Measurements from ENCODE around the gene ZMYM5.
"Not testable (repeated sequence)": the region's sequence is repeated elsewhere in the genome, so short reads cannot be mapped to it uniquely, and the experiment has no call there.

Gene ZMYM5

GRCh38 chr13:19863323-19864023, at the start of gene ZMYM5:
Gene ZMYM5 (minus strand): TSS chr13:19863649. CDS start chr13:19852180, 11,469 bp downstream.
- peak; percentile 99 for DNase-seq (ENCODE audit: low read depth, low spot score)

- DNase-seq (ENCODE audit: low read depth, low spot score): no peak
These were observed 47.1 kb upstream of the ZMYM5 start for GRCh38 chr13:19910336-19911072.

DNA sequence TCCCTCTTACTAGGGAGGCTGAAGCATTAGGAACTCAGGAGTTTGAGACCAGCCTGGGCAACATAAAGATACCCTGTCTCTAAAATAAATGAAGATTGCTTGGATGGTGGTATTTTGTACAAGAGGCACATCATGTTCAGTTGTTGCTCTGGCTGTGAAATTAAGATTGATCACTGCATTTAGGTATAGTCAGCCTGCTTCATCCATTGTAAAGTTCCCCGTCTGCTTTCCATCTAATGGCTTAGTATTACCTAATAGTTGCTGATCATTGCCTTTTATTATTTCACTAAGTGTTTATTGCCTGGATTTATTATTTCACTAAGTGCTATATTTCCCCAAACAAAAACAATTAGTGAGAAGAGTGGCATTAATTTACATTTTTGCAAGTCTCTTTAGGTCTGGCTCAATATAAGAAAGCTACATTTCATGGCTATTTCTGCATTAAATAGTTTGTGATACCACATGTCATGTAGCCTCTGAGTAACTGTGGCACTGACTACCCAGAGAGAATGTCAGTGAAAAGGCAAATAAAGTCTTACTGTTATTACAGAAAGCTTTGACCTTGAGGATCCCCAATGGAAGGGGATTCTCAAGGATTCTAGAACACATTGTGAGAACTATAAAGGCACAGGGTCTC, 45.0 kb upstream of the ZMYM5 start:
- DNase-seq (ENCODE audit: low read depth, low spot score): no peak

DNA sequence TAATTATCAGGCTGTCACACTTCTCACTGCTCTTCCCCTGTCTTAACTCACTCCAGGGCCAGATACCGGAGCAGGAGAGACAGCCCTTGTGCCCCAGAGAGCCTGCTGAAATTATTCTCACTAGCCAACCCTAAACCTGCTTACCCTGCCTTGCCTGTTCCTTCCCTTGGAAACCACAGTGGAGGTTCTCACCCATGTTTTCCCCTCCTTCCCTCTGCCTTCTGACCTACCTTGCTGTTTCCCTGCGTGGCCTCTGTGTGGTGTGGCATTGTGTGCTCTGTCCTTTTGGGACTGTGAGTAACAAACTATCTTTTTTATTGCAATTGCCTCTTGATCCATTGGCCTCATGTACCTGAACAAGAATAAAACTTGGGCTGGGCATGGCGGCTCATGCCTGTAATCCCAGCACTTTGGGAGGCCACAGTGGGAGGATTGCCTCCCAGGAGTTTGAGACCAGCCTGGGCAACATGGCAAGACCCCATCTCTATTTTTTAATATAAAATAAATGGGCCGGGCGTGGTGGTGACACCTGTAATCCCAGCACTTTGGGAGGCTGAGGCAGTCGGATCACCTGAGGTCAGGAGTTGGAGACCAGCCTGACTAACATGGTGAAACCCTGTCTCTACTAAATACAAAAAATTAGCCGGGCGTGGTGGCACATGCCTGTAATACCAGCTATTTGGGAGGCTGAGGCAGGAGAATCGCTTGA, 42.2 kb upstream of the ZMYM5 start:
- not testable (repeated sequence) for DNase-seq (ENCODE audit: low read depth, low spot score)

DNA sequence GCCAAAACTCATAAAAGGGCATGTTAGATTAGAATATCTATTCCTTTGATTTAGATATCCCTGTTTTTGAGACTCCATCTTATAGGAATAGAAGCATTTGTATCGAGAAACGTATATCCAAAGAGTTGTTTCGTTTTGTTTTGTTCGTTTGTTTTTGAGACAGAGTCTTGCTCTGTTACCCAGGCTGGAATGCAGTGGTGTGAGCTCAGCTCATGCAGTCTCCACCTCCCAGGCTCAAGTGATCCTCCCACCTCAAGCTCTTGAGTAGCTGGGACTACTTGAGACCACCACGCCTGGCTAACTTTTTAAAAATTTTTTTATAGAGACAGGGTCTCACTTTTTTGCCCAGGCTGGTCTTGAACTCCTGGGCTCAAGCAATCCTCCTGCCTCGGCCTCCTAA, 26.6 kb upstream of the ZMYM5 start:
- no peak for DNase-seq (ENCODE audit: low read depth, low spot score)

DNA sequence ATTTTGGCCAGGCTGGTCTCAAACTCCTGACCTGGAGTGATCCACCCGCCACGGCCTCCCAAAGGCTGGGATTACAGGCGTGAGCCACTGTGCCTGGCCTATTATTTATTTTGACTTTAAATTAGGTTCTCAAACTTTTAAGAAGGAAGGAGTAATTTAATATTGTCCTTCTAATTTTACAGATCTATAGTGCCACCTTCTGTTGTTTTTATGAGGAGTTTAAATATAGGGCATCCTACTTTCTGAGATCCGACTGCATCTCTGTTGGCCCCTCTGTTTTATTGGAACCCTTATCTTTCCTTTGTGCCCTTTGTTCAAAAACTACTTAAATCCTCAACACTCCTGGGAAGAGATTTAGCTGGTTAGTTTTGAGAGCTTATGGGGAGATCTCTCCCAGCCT, 25.4 kb upstream of the ZMYM5 start:
- DNase-seq (ENCODE audit: low read depth, low spot score): no peak

DNA sequence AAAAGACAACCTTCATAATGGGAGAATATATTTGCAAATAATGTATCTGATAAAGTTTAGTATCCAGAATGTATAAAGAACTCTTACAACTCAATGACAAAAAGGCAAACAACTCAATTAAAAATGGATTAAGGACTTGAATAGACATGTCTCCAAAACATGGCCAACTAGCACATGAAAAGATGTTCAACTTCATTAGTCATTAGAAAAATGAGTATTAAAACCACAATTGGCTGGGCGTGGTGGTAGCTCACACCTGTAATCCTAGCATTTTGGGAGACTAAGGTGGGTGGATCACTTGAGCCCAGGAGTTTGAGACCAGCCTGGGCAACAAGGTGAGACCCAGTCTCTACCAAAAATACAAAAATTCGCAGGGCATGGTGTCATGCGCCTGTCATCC, 18.8 kb upstream of the ZMYM5 start:
- no peak for DNase-seq (ENCODE audit: low read depth, low spot score)

DNA sequence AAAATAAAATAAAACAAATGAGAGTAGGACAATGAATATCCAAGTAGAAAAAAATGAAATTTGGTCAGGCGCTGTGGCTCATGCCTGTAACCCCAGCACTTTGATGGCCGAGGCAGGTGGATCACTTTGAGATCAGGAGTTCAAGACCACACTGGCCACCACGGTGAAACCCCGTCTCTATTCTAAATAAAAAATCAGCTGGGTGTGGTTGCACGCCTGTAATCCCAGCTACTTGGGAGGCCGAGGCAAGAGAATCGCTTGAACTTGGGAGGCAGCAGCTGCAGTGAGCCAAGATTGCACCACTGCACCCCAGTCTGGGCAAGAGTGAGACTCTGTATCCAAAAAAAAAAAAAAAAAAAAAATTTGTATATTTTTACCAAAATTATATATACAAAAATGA, 18.2 kb upstream of the ZMYM5 start:
- DNase-seq (ENCODE audit: low read depth, low spot score): no peak

DNA sequence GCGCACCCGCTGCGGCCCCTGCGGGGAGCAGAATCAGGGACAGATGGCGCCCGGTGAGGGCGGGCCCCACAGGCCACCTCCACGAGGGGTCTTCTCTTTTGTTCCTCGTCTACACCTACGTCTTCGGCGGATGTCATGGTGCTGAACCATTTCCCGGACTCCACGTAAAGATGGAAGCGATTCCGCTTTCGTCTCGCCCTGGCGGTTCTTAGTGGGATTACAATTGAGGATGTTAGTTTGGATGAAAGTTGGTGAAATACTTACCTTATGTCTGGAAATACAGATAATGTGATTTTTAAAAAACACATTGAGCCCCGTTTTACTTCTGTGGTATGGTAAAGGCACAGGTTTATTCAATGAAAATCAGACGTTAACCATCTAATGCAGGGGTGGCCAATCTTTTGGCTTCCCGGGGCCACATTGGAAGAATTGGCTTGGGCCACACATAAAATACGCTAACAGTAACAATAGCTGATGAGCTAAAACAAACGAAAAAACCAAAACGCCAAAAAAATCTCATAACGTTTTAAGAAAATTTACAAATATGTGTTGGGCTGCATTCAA, 1.4 kb upstream of the ZMYM5 start:
- DNase-seq (ENCODE audit: low read depth, low spot score): no peak

DNA sequence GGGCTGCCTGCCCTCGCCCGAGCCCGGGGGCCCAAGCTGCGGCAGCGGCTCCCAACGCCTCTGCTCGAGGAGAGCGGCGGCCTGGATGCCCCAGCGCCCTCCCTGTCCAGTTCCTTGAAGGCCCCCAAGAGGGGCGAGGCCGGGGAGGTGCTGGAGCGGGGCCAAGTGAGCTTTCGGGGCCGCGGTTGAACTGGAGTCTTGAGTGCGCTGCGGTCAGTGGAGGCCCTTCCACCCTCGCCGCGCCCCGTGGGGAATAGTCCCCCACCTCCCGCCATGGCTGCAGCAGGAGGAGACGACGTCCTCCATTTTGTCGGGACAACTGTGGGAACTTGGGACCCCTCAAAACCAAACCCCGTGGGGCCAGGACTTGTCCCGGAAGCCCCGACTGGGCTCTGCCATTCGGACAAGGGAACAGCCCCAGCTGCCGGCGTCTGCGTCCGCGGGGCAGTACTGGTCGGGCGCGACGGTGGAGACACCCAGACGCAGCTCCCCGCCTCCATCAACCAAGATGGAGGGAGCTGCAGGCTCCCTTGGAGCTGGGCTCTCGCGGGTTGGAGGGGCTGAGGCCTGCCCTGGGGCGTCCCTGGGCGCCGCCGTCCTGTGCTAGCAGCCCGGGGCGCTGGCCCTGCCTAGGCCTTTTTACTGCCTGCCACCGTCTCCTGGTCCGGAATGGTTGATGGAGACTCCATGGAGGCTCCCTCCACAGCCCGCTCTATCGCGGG, 736 bp upstream of the ZMYM5 start:
- DNase-seq (ENCODE audit: low read depth, low spot score): peak; percentile 61

- no peak for DNase-seq (ENCODE audit: low read depth, low spot score)
These were observed 752 bp downstream of the ZMYM5 start for GRCh38 chr13:19862481-19863313.

DNA sequence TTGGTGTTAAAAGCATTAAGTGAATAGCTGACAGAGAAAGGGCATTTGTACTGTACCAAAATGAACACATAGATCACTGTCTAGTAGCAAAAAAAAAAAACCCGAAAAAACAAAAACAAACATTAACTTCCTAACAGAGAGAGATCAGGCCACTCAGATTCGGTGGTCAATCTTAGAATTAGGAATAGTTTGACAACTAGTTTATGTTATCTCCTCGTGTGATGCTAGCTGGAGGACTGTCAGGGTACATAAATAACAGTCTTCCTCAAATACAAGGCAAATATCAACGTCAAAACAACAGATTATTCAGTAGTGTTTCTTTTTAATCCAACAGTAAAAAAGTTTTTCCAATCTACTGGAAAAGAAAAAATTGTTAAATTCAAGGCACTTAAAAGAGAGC, 1.7 kb downstream of the ZMYM5 start:
- DNase-seq (ENCODE audit: low read depth, low spot score): no peak

DNA sequence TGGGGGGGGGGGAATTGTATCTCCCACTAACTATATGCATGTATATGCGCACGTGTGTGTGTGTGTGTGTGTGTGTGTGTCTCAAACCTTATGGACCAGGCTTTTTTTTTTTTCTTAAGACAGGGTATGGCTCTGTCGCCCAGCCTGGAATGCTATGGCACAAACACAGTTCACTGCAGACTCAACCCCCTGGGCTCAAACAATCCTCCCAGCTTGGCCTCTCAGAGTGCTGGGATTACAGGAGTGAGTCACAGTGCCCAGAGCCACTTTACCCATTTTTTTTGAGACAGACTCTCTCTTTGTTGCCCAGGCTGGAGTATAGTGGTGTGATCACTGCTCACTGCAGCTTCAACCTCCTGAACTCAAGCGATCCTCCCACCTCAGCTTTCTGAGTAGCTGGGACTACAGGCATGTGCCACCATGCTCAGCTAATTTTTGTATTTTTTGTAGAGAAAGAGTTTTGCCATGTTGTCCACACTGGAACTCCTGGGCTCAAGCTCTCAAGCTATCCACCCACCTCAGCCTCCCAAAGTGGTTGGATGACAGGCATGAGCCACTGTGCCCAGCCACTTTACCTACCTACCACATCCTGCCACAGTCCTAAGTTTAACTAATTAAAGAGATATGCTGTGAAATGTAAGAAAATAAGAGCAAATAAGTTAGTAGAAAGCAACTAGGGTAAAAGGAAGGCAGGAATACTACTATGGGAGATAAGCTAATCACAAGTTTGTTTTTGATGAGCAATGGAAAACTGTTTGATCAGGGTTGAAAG, 2.4 kb downstream of the ZMYM5 start:
- DNase-seq (ENCODE audit: low read depth, low spot score): no peak

GRCh38 chr13:19857637-19858036, 5.8 kb downstream of the ZMYM5 start:
- not testable (repeated sequence) for DNase-seq (ENCODE audit: low read depth, low spot score)

DNA sequence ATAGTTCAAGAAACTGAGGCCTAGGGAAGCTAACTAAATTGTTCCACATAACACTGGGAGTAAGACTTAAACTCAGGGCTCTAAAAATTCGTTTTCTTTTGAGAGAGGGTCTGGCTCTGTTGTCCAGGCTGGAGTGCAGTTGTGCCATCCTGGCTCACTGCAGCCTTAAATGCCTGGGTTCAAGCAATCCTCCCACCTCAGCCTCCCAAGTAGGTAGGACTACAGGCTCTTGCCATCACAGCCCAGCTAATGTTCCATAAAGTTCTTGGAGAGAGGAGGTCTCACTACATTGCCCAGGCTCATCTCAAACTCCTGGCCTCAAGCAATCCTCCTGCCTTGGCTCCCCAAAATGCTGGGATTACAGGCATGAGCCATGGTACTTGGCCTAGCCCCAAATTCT, 10.7 kb downstream of the ZMYM5 start:
- no peak for DNase-seq (ENCODE audit: low read depth, low spot score)

- peak; percentile 75 for DNase-seq (ENCODE audit: low read depth, low spot score)
These were observed 17.7 kb downstream of the ZMYM5 start for GRCh38 chr13:19845758-19846157.

GRCh38 chr13:19838865-19839275, 24.6 kb downstream of the ZMYM5 start:
- peak; percentile 82 for DNase-seq (ENCODE audit: low read depth, low spot score)

DNA sequence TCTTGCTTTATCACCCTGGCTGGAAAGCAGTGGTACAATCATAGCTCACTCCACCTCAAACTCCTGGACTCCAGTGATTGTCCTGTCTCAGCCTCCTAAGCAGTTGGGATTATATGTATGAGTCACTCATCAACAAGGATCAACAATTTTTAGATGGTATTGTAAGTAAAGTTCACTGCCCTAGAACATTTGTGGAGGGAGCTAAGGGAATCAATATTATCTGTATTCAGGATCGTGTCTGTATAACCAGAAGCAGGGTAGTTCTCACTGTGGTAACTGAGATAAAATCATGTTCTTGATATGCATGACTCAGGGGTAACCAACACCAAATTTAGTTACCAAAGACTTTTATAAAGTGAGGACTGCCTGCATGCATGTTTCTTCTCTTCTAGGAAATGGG, 27.0 kb downstream of the ZMYM5 start:
- no peak for DNase-seq (ENCODE audit: low read depth, low spot score)

GRCh38 chr13:19834704-19835103, 28.7 kb downstream of the ZMYM5 start:
- no peak for DNase-seq (ENCODE audit: low read depth, low spot score)

All from brain pericyte (primary cell).